ENCODE results near the gene SLC25A29.

- TF ChIP-seq, protein P1, sequence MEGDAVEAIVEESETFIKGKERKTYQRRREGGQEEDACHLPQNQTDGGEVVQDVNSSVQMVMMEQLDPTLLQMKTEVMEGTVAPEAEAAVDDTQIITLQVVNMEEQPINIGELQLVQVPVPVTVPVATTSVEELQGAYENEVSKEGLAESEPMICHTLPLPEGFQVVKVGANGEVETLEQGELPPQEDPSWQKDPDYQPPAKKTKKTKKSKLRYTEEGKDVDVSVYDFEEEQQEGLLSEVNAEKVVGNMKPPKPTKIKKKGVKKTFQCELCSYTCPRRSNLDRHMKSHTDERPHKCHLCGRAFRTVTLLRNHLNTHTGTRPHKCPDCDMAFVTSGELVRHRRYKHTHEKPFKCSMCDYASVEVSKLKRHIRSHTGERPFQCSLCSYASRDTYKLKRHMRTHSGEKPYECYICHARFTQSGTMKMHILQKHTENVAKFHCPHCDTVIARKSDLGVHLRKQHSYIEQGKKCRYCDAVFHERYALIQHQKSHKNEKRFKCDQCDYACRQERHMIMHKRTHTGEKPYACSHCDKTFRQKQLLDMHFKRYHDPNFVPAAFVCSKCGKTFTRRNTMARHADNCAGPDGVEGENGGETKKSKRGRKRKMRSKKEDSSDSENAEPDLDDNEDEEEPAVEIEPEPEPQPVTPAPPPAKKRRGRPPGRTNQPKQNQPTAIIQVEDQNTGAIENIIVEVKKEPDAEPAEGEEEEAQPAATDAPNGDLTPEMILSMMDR (IDR thresholded peaks at IDR 0.05; ENCODE audit: borderline replicate concordance, extremely low read depth, low read length, poor library complexity, severe bottlenecking) = no peak
- no peak for TF ChIP-seq EZH2 (IDR thresholded peaks at IDR 0.05; ENCODE audit: borderline replicate concordance, low read depth, low read length, severe bottlenecking)
Observed at GRCh38 chr14:100296106-100296651, 10.1 kb downstream of the SLC25A29 start.

Measured in DND-41 (cell line).